C4-2B (cell line): ENCODE data around the gene NUP58.

Source experiments
- H3K27ac ChIP-seq: fragments of 450-650 bp; 2 replicates; pipeline ENCODE4 v1.5.1; 2017
- CTCF ChIP-seq: fragments of 450-650 bp; conservative IDR thresholded peaks from 2 replicates; pipeline ENCODE4 v1.5.1; 2017; ENCODE audit warnings: mild to moderate bottlenecking
- ZFX ChIP-seq: fragments of 450-650 bp; IDR thresholded peaks from 2 replicates; pipeline ENCODE4 v1.6.1; 2017

Gene NUP58

GRCh38 chr13:25301347-25302113, at the start of gene NUP58:
TSS of gene NUP58 (plus strand) at chr13:25301625. CDS start at chr13:25301774, 149 bp downstream.
- H3K27ac ChIP-seq: peak within 1 kb of the TSS; percentile 84
- TF ChIP-seq ZFX: peak; percentile 99
- TF ChIP-seq CTCF: no peak

- H3K27ac ChIP-seq: no peak overlapping the region
- TF ChIP-seq CTCF (no peak), ZFX (no peak)
Measured at GRCh38 chr13:25252225-25252624, 49.2 kb upstream of the NUP58 start.

GRCh38 chr13:25252752-25253151, 48.7 kb upstream of the NUP58 start:
- no peak overlapping the region for H3K27ac ChIP-seq
- no peak for TF ChIP-seq CTCF
- TF ChIP-seq ZFX: no peak

GRCh38 chr13:25253702-25254101, 47.7 kb upstream of the NUP58 start:
- H3K27ac ChIP-seq: no peak overlapping the region

GRCh38 chr13:25262261-25262660, 39.2 kb upstream of the NUP58 start:
- TF ChIP-seq ZFX (no peak), CTCF (no peak)

More at GRCh38 chr13:25253702-25254101, 47.7 kb upstream of the NUP58 start:
- TF ChIP-seq CTCF (no peak), ZFX (no peak)

GRCh38 chr13:25266706-25267105, 34.7 kb upstream of the NUP58 start:
- no peak overlapping the region for H3K27ac ChIP-seq
- TF ChIP-seq CTCF: no peak
- no peak for TF ChIP-seq ZFX

More at GRCh38 chr13:25262261-25262660, 39.2 kb upstream of the NUP58 start:
- no peak overlapping the region for H3K27ac ChIP-seq

GRCh38 chr13:25267715-25268114, 33.7 kb upstream of the NUP58 start:
- TF ChIP-seq ZFX: no peak
- TF ChIP-seq CTCF: peak; percentile 32
- no peak overlapping the region for H3K27ac ChIP-seq
